IMR-90 (cell line): Measurements from ENCODE around the gene FAM24A. TPM values are rescaled to one million over a fixed set of nuclear protein-coding genes. Genes with fewer than 3 reads are reported as not detected.

Experiments used
- ATAC-seq: fragments of 200-7000 bp; cut with Tn5 transposase; 2 replicates; pipeline ENCODE4 v1.9.1; 2020; ENCODE audit warnings: low read depth, mild to moderate bottlenecking, moderate library complexity
- BruUV-seq: library from RNA; stranded (reverse); fragments of 400-500 nt; replicated peaks from 2 replicates; lab custom pipeline; 2021; lab: Mats Ljungman, UMichigan
- CTCF ChIA-PET: fragments of 300-600 bp; formaldehyde crosslinking; extraction: SDS; loops from one replicate; lab custom pipeline; 2021; ENCODE audit warnings: antibody characterized with exemption; lab: Yijun Ruan, JAX
- POLR2A ChIA-PET: fragments of 300-600 bp; sonication (Branson Sonifier 250); formaldehyde crosslinking; loops from one replicate; lab custom pipeline; 2022; ENCODE audit warnings: antibody characterized with exemption; ENCODE audit not compliant: unreplicated experiment; lab: Charles Lee
- DNase-seq: peaks from one replicate; pipeline ENCODE4 v3.0.0; 2013
- H2AFZ ChIP-seq: replicated peaks from 2 replicates; pipeline ENCODE3; 2013; ENCODE audit warnings: low read length, mild to moderate bottlenecking; ENCODE audit not compliant: poor library complexity
- H2AK5ac ChIP-seq: 2 replicates; pipeline ENCODE4 v1.6.1; 2013; ENCODE audit warnings: low read depth, low read length, inconsistent platforms
- H2AK9ac ChIP-seq: replicated peaks from 2 replicates; pipeline ENCODE3; 2013; ENCODE audit warnings: mild to moderate bottlenecking, low read depth, low read length, moderate library complexity; ENCODE audit not compliant: poor library complexity
- H2BK120ac ChIP-seq: 2 replicates; pipeline ENCODE4 v1.6.1; 2013; ENCODE audit warnings: low read depth, low read length, inconsistent platforms
- H2BK15ac ChIP-seq: 3 replicates; pipeline ENCODE4 v1.6.1; 2013; ENCODE audit warnings: low read depth, low read length, inconsistent platforms
- H2BK20ac ChIP-seq: 2 replicates; pipeline ENCODE4 v1.6.1; 2013; ENCODE audit warnings: low read depth, mild to moderate bottlenecking, inconsistent platforms, low read length, moderate library complexity
- H2BK5ac ChIP-seq: 2 replicates; pipeline ENCODE4 v1.6.1; 2013; ENCODE audit warnings: mild to moderate bottlenecking, low read depth, low read length, inconsistent platforms; ENCODE audit not compliant: poor library complexity, severe bottlenecking
- H3K14ac ChIP-seq: replicated peaks from 2 replicates; pipeline ENCODE4 v1.6.1; 2013; ENCODE audit warnings: low read depth, low read length, inconsistent platforms
- H3K18ac ChIP-seq: 2 replicates; pipeline ENCODE4 v1.6.1; 2013; ENCODE audit warnings: low read depth, low read length, control low read depth
- H3K23ac ChIP-seq: 2 replicates; pipeline ENCODE4 v1.6.1; 2013; ENCODE audit warnings: low read depth, low read length, inconsistent platforms
- H3K27ac ChIP-seq: 2 replicates; pipeline ENCODE4 v1.5.1; 2013; ENCODE audit warnings: mild to moderate bottlenecking, control low read depth, low read length; ENCODE audit not compliant: insufficient read depth
- H3K27me3 ChIP-seq: 2 replicates; pipeline ENCODE4 v1.6.1; 2013; ENCODE audit warnings: low read length; ENCODE audit not compliant: control insufficient read depth, insufficient read depth
- H3K36me3 ChIP-seq: 2 replicates; pipeline ENCODE4 v1.6.1; 2013; ENCODE audit warnings: low read length, mixed read lengths; ENCODE audit not compliant: control insufficient read depth, insufficient read depth
- H3K4ac ChIP-seq: 2 replicates; pipeline ENCODE4 v1.6.1; 2013; ENCODE audit warnings: low read depth, low read length, inconsistent platforms
- H3K4me1 ChIP-seq: 2 replicates; pipeline ENCODE4 v1.6.1; 2013; ENCODE audit warnings: low read length, mixed read lengths; ENCODE audit not compliant: control insufficient read depth, insufficient read depth
- H3K4me2 ChIP-seq: 2 replicates; pipeline ENCODE4 v1.6.1; 2013; ENCODE audit warnings: low read depth, mild to moderate bottlenecking, control low read depth, low read length, moderate library complexity
- H3K4me3 ChIP-seq: 2 replicates; pipeline ENCODE4 v1.5.1; 2013; ENCODE audit warnings: low read depth, mild to moderate bottlenecking, control low read depth, low read length, moderate library complexity; ENCODE audit not compliant: insufficient read depth
- H3K56ac ChIP-seq: 2 replicates; pipeline ENCODE4 v1.6.1; 2013; ENCODE audit warnings: low read length, inconsistent platforms; ENCODE audit not compliant: insufficient read depth; ENCODE audit errors: extremely low read depth
- H3K79me1 ChIP-seq, 2 experiments: 2 replicates each; pipeline ENCODE4 v1.6.1; 2013; ENCODE audit warnings: low read length in 2 of 2, inconsistent platforms in 1 of 2, low read depth in 1 of 2
- H3K9ac ChIP-seq: 2 replicates; pipeline ENCODE4 v1.6.1; 2013; ENCODE audit warnings: low read depth, low read length, control low read depth
- H3K9me1 ChIP-seq: 2 replicates; pipeline ENCODE4 v1.6.1; 2013; ENCODE audit warnings: low read length, inconsistent platforms; ENCODE audit not compliant: insufficient read depth
- H3K9me3 ChIP-seq: 2 replicates; pipeline ENCODE4 v1.6.1; 2013; ENCODE audit warnings: low read length; ENCODE audit not compliant: control insufficient read depth, insufficient read depth
- H4K20me1 ChIP-seq: 2 replicates; pipeline ENCODE4 v1.6.1; 2013; ENCODE audit warnings: low read length, inconsistent platforms; ENCODE audit not compliant: insufficient read depth
- H4K5ac ChIP-seq: 2 replicates; pipeline ENCODE4 v1.6.1; 2013; ENCODE audit warnings: mild to moderate bottlenecking, low read depth, low read length, control low read depth
- H4K8ac ChIP-seq, 2 experiments: 2 replicates each; pipeline ENCODE4 v1.6.1; 2013; ENCODE audit warnings: low read depth in 2 of 2, low read length in 2 of 2, control low read depth in 1 of 2, inconsistent platforms in 1 of 2
- H4K91ac ChIP-seq: 2 replicates; pipeline ENCODE4 v1.6.1; 2013; ENCODE audit warnings: low read depth, low read length, inconsistent platforms; ENCODE audit not compliant: insufficient read depth
- CEBPB ChIP-seq: IDR thresholded peaks from 2 replicates; pipeline ENCODE4 v1.6.1; 2012; ENCODE audit warnings: low read depth, low read length, improper control_type of control experiment
- ELK1 ChIP-seq: fragments of 150-350 bp; IDR thresholded peaks from 2 replicates; pipeline ENCODE4 v1.6.1; 2016; ENCODE audit warnings: low read depth, mild to moderate bottlenecking, low read length, moderate library complexity, borderline replicate concordance
- MAFK ChIP-seq: IDR thresholded peaks from 2 replicates; pipeline ENCODE4 v1.6.1; 2012; ENCODE audit warnings: low read depth, low read length, improper control_type of control experiment
- MAZ ChIP-seq: IDR thresholded peaks from 2 replicates; pipeline ENCODE4 v1.6.1; 2012; ENCODE audit warnings: low read depth, mild to moderate bottlenecking, low read length, improper control_type of control experiment, moderate library complexity, borderline replicate concordance
- NFE2L2 ChIP-seq: fragments of 150-350 bp; IDR thresholded peaks from 2 replicates; pipeline ENCODE4 v1.6.1; 2016; ENCODE audit warnings: low read depth, mild to moderate bottlenecking, low read length
- RFX5 ChIP-seq: IDR thresholded peaks from 2 replicates; pipeline ENCODE4 v1.8.0; 2012; ENCODE audit warnings: low read depth, mild to moderate bottlenecking, low read length, moderate library complexity
- USF2 ChIP-seq: fragments of 150-350 bp; IDR thresholded peaks from 2 replicates; pipeline ENCODE4 v1.6.1; 2017; ENCODE audit warnings: mild to moderate bottlenecking, antibody characterized with exemption, low read length, low read depth
- whole genome bisulfite sequencing, 2 experiments: methylation state at CpG; one replicate each; pipeline versions ENCODE4 v1.1.5 to v1.1.7; 2013; ENCODE audit warnings: missing lambda C conversion rate in 2 of 2; ENCODE audit not compliant: insufficient read length in 1 of 2; ENCODE audit errors: extremely low coverage in 2 of 2; 5-methylcytosine and 5-hydroxymethylcytosine counted together
- dilution Hi-C: fragments of 300-500 bp; cut with HindIII; formaldehyde crosslinking; loops from one replicate; pipeline ENCODE4 v1.14.3; 2018; ENCODE audit warnings: low sequenced_read_pairs; ENCODE audit not compliant: unreplicated experiment
- in situ Hi-C: fragments of 300-500 bp; cut with MboI; formaldehyde crosslinking; loops from 3 replicates; pipeline ENCODE4 v1.14.3; 2019; ENCODE audit warnings: low sequenced_read_pairs, inconsistent platforms, mixed read lengths
- intact Hi-C: fragments of 100-400 bp; cut with micrococcal nuclease; formaldehyde crosslinking; loops from 2 replicates; pipeline ENCODE4 v1.10.0; 2022
- polyA plus RNA-seq, 3 experiments: library from polyadenylated mRNA; depleted of rRNA; stranded (reverse); fragments of >200 nt; gene quantifications; 2 replicates each; pipeline ENCODE4 v1.2.3, GENCODE V29; 2012; ENCODE audit warnings: low replicate concordance in 1 of 3
- total RNA-seq: library from RNA; depleted of rRNA; stranded (reverse); fragments of >200 nt; gene quantifications from 2 replicates; pipeline ENCODE4 v1.2.3, GENCODE V29; 2012

The FAM24A gene
- total and polyA plus RNA-seq, 2 of the 4 experiments (the other 2 are of a cell fraction) = not detected

DNA sequence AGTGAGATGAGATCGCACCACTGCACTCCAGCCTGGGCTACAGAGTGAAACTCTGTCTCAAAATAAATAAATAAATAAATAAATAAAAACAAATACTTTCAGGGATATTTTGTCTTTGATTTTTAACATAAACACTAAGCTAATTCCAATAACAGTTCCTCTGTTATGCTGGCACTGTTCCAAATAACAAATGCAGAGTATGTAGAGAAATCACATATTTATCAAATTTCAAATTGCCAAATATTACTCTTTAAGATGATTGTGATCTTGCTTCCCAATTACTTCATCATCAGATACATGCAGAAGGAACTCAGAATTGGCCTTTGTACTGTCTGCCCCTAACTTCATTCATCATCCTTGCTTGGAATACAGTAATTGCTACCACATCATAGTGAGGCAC, 19.7 kb downstream of the FAM24A start:
- dilution Hi-C loops = no loop called here
- no peak overlapping the region for H3K56ac ChIP-seq
- no peak overlapping the region for H4K91ac ChIP-seq
- no peak overlapping the region for H3K9ac ChIP-seq
- no peak overlapping the region for H2AFZ ChIP-seq
- no peak overlapping the region for H2BK15ac ChIP-seq
- H3K23ac ChIP-seq = no peak overlapping the region
- BruUV-seq = no TSS peak
- no peak overlapping the region for H2BK20ac ChIP-seq
- H2AK5ac ChIP-seq = no peak overlapping the region
- H3K14ac ChIP-seq = no peak overlapping the region
- WGBS, 2 experiments = no CpG with 5 or more reads among the region's 1 CpG
- no peaks in the 10 kb centered on the region for H4K20me1 ChIP-seq
- H3K4ac ChIP-seq = no peak overlapping the region
- H3K9me1 ChIP-seq = 0 out of 2 replicates have a peak, but pooled peaks cover 3% of the 10 kb centered on the region
- H3K27me3 ChIP-seq = no peaks in the 10 kb centered on the region
- in situ Hi-C loops = no loop called here
- no peak overlapping the region for H4K5ac ChIP-seq
- no peak for TF ChIP-seq ELK1
- TF ChIP-seq NFE2L2 = no peak
- TF ChIP-seq MAZ = no peak
- no peak for TF ChIP-seq MAFK
- no peak for TF ChIP-seq RFX5
- no peak for TF ChIP-seq CEBPB
- TF ChIP-seq USF2 = no peak
- H3K9me3 ChIP-seq = no peaks in the 10 kb centered on the region
- H3K4me2 ChIP-seq = no peak overlapping the region
- H3K36me3 ChIP-seq = 0 out of 2 replicates have a peak, but pooled peaks cover 1% of the 10 kb centered on the region
- H4K8ac ChIP-seq = no peak overlapping the region
- H3K4me3 ChIP-seq = no peak overlapping the region
- no peak overlapping the region for H2BK120ac ChIP-seq
- CTCF ChIA-PET = interaction anchor here (1.3 kb wide), 1 partner anchor 10 kb away, joined by 3 read pairs; no protein-coding TSS in a partner anchor
- no peak overlapping the region for H3K18ac ChIP-seq
- DNase-seq = no peak
- no peak overlapping the region for H3K27ac ChIP-seq
- H2BK5ac ChIP-seq = no peak overlapping the region
- H2AK9ac ChIP-seq = no peak overlapping the region
- H3K4me1 ChIP-seq = peaks cover 2% of the 10 kb centered on the region; the same call in 1 of the 2 replicates
- ATAC-seq = no peak
- POLR2A ChIA-PET = no interaction called here
- intact Hi-C loops = no loop called here
- H3K79me1 ChIP-seq = peaks cover 0 to 4% of the 10 kb centered on the region in 2 experiments; a peak in 1 of 4 replicates
